ENCODE results near the gene PODXL2. TPM values are rescaled to one million over a fixed set of nuclear protein-coding genes. Genes with fewer than 3 reads are reported as not detected.

Gene PODXL2
- 2.1 and 5.5 TPM in 2 replicates for total RNA-seq

GRCh38 chr3:127628788-127629466 lies at the start of gene PODXL2:
PODXL2 (plus strand) TSS chr3:127629185; CDS start chr3:127629220, 35 bp downstream.

GRCh38 chr3:127590593-127591465 lies 38.2 kb upstream of the PODXL2 start, which contains the start of gene TPRA1:
TPRA1 (minus strand) TSS chr3:127590733; CDS start chr3:127580146, 10,587 bp downstream.

GRCh38 chr3:127672429-127673190 lies 43.6 kb downstream of the PODXL2 start, which contains the start of gene ABTB1:
ABTB1 (plus strand) TSS chr3:127672952; CDS start chr3:127673026, 74 bp downstream.

Other genes with a start within 250 kb of the PODXL2 start
- 47.1 and 86.8 TPM in 2 replicates for gene TPRA1, start 38.5 kb upstream of the PODXL2 start, total RNA-seq
- gene MCM2, start 30.8 kb upstream of the PODXL2 start, total RNA-seq = 13.6 and 25.3 TPM in 2 replicates
- 4.1 and 5.1 TPM in 2 replicates for gene ABTB1, start 43.8 kb downstream of the PODXL2 start, total RNA-seq
- 24.7 and 54.9 TPM in 2 replicates for gene MGLL, start 193.3 kb downstream of the PODXL2 start, total RNA-seq